COLO829 (cell line): ENCODE data around the gene SEMA6A.
A peak's percentile ranks its signal among the peaks of the same experiment; 100 is the strongest.

ENCODE experiments used
- DNase-seq: peaks from one replicate; pipeline ENCODE4 v3.0.0; 2012; ENCODE audit warnings: low spot score

The SEMA6A gene

DNA sequence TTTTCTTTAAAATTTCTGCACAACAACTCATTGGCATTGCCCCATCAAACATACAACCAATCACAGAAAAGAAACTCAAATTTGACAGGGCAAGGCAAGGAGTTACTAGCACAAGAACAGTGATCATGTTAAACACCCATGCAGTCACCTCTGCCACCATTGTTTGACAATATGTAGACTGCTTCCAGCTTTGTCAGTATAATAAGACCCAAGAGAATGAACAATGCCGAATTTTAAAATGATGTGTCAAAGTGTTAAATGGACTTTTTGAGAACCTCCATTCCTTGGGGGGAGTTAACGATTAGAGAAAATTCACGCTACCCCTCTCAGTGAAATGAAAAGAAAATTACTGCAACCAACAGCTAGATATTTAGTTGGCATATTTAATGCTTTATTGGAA, 109.2 kb downstream of the SEMA6A start:
- DNase-seq, result no peak

DNA sequence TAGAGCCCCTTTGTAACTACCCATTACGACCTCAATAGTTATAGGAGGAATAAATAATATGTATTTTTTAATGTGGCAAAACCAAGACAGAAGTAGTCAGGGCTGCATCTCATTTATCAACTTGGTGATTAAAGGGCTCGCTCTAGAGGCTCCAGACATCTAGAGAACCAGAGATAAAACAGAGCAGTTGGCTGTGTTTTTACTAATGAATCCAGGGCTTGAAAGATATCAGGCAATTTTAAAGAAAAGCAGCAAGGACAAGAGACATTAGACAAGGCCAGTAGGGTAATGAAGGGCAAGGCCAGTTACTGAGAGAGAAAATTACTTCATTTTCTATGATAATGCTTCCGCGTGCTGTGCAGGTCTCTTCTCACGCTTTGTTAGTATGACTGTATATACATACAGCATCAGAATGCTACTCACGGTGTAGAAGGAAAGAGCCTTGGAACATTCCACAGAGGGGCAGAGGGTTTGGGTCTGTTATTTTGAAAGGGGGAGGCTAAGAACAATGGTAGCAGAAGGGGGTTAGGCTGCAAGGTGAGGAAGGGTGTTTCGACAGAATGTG, 110.4 kb downstream of the SEMA6A start:
- DNase-seq, result no peak

DNA sequence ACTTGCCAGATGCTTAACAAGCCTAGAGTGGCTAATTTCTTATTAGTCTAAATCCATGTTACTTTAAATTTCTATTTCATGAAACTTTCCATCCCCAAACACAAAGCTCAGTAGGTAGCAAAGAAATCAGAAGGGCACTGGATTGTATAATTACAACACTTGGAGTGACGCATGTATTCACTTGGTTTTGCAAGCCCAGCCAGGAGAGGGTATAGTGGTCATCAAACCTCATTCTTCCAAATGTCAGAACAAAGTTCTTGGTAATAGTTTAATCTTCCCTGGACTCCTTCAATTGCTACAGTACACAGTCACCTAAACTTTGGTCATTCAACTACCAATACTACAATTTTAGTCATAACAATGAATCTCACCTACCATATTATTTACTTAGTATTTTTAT, 112.1 kb downstream of the SEMA6A start:
- no peak for DNase-seq

DNA sequence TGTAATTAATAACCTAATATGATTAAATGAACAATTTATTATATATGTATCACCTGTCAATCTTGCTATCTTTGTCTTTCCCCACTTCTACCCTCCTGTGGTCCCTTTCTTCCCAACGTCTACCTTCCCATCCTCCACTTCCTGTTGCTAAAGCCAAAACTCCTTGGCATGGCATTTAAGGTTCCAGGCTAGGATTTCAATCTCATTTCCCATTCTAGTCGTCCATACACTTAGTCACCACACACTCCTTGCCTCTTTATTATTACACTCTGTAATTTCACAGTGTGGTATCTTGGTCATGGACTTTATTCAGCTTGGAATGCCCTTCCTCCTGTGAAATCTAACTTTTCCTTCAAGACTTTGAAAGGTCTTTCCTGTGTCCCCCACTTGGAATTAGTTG, 115.3 kb downstream of the SEMA6A start:
- no peak for DNase-seq

DNA sequence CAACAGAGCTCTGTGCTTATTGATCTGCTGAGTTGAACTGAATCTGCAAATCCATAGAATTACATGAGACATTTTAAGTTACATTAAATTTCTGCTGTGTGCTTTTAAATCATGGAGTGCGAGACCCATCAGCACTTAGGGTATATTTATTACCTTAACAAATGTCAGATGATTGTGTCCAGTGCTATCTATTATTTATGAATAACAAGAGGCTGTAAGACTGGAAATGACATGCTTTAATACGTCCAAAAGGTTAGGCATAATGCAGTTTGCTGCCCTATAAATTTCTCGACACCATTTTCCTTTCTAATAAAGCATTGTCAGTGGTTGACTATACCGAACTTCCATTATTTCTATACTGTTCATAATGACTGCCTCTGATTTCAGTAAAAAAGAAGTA, 117.6 kb downstream of the SEMA6A start:
- DNase-seq, result no peak

DNA sequence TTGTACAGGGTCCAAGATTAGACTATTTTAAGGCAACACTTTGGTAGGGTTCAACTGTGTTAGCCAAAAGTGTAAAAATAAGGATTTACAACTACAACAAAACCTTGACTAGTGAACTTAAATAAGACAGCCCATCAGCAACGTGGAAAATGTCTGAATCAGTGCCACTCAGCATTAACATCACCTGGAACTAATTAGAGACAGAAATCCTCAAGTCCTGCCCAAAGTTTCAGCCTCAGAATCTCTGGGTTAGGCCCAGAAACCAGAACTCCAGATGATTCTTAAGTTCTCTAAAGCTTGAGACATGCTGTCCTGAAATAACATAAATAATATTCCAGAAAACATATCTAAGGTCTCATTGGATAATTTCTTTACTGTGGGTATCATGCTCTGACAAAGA, 118.6 kb downstream of the SEMA6A start:
- DNase-seq, result no peak

DNA sequence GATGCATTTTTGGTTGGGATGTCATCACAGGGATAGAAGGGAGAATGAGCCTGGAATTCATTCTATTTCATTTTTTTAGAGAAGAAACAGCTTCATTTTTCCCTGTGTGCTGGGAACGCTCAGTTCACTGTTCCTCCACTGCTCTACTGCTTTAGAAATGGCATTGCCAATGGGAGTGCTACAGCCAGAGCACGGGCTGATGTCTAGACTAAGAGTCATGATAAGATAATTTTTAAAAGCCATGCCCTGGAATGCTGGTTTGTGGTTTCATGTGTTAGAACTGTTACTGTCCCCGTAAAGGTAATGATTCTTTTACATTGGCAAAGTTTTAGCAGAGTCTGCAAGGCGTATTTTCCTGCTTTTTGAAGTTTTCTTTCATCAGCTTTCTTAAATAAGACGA, 119.6 kb downstream of the SEMA6A start:
- no peak for DNase-seq

DNA sequence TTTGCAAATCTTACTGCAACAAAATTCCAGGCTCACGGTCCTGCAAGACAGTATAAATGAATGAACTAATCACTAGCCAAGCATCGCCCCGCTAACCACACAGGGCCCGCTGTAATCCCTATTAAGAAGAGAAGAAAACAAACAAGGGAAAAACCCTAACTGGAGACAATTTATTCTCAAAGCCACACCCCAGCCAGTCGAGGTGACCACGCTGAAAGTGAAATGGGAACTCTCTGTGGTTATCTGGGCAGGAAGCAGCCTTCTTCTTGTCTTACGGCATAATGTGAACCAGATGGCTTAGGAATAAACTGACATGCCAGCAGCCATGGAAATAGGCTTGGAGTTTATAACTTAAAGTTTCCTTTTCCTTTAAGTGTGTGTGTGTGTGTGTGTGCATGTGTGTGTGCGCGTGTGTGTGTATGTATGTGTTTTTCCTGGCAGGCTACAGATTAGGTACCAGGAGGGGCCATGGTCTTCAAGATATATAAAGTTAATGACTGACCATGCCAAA, 120.2 kb downstream of the SEMA6A start:
- DNase-seq, result peak; percentile 53

DNA sequence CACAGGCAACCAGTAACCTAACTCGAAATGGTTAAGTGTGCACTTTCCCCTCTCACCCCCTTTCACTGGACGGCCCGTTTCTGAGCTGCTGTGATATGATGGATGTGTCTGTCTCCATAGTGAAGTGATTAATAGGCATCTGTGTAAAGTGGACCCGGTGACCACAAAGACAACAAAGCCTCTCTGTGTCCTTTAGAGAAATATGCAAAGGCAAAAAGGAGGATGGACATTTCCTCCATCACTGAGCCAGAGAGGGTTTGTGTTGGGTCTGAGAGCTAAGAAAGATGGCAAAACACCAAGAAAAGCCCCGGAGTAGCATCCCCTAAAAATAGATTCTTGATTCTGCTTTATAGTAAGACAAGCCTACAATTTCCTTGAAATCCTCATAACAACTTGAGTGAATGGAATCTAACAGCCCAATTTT, 120.6 kb downstream of the SEMA6A start:
- peak; percentile 88 for DNase-seq

DNA sequence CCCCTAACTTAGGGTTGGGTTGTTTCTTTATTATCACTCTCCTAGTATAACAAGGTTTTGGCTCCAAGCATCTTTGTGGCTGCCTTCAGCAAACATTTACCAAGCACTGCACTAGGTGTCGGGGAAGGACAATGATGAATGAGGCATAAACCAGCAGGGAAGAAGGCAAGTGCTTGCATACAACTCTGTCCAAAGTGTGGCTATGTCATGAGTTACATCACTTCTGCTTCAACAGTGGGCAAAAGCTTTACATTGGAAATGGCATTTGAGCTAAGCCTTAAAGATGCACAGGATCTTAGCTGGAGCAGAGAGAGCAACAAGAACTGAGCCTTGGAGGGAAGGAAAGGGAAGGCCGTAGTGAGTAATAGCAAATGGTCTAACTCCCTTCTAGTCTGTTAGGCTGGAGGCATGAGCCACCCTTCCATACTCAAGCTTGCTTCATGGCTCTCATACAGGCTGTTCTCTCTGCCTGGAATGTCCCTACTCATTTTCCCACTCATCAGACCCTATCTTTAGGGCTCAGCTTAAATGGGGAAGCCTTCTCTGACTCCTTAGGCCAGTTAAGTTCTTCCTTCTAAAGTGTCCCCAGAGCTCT, 121.8 kb downstream of the SEMA6A start:
- no peak for DNase-seq

DNA sequence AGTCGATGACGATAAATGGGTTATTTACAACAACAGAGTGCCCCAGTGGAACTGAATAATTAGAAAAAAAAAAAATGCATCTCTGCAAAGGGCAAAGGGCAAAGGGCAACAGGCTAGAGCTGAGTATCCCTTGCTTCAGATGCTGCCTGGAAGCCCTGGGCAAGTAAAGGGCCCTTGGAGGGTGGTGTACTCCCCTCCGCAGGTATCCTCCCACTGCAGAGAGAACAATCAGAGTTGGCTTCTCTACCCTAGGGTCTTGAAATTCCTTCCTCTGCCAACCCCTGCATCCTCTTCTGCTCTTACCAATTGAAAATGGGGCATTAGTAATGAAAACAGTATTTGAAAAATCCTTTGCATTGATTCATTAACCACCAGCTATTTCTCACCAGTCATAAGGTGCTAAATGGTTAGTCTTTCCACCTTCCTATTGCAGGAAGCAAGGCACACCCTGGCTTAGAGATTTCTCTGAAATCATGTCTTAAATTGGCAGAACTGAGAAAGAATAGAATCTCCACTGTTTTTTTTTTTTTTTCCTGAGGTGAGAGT, 122.6 kb downstream of the SEMA6A start:
- no peak for DNase-seq

DNA sequence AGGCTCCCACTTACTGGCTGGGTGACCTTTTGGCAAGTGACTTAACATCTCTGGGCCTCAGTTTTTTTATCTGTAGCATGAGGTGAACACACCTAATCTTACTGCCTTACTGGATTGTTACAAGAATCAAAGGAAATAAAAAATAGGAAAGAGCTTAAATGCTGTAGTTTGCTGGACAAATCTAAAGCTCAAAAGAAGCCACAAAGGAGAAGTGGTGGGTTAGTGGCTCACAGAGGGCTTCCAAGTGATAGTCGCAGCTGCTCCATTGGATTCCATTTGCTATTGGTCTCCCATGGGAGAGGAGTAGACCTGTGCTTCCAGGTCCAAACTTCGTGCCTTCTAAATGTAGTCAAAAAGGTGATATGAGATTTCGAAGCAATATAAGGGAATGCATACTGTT, 123.6 kb downstream of the SEMA6A start:
- no peak for DNase-seq

DNA sequence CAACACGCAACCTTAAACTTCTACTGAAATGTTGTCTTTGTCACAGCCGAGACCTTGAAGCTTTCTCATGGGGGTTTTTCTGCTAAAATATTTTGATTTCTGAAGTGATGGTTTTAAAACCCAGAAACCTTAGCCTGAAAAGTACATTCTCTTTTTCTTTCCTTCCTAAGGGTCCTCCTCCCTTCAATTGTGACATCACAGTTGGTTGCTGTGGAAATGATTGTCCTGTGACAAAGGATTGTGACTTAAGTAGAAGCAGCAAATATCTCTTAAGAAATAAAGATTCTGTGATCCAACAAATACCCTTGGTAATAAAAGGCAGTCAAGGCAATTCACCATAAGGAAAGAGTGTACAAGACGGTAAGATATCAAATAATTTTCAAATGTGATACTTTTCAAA, 125.2 kb downstream of the SEMA6A start:
- no peak for DNase-seq

DNA sequence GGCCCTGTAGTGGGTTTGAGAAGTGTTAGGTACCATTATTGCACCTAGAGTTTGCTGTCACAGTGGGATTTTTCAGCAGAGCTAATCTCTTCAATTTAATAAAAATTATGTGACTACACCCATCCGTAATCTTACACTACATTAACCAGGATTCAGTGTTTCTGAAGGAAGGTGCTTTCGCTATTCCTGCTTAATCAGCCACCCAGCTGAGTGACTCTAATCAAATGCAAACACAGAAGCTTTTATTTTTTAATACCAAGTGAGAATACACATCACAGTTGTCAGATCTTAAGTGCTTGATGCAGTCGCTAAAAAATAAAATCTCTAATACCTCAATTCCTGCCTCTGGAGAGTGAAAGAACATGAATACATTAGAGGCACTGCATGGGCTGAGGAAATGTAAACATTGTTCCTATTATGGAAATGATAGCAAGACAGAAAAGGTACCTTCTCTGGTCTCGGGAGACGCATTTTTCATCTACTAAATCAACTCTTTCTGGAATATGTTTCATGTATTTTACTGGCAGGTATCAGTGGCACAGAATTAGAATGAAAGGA, 125.7 kb downstream of the SEMA6A start:
- DNase-seq, result no peak

DNA sequence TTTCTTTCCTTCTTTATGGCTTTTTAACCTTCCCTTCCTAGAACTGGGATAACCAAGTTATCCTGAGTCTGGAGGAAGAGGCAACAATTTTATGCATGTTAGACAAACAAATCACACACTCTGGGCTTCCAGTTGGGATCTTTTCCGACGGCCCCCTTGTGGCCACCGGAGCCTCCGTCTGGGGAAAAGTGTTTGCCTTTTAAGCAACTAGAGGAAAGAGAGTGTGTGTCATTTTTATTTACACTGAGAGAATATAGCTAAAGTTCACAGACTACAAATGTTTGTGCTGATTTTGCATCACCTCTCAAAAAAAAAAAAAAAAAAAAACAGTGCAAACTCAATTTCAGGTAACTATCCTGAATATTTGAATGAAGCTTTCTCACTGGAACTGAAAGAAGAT, 126.2 kb downstream of the SEMA6A start:
- no peak for DNase-seq

DNA sequence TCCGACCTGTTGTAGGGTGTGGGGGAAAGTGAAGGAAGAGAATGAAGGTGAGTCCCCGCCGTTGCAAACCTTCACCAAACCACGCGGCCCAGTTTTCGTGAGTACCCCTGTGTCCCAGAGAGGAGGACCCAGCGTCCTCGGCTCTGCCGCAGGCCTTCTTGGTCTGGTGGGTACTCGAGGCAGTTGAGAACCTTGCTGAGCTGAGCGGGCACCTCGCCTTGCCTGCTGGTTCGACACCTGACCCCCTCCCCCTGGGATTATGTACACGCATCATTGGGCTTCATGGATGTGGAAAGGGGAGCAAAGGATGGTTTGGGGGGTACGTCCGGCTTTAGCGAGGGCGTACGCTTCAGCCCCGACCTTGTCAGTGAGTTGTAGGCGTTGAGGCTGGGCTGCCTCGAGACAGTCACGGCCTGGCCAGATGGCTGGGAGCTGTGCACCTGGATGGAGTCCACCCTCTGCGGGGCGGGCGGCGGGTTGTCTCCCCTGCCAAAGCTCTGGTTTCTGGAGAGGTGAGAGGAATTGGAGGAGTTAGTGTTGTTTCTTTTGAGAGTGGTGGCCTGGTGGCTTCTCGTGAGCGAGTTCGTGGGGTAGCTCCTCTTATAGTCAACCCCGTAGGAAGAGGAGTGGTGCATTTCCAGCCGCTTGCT, 128.1 kb downstream of the SEMA6A start:
- DNase-seq, result no peak

DNA sequence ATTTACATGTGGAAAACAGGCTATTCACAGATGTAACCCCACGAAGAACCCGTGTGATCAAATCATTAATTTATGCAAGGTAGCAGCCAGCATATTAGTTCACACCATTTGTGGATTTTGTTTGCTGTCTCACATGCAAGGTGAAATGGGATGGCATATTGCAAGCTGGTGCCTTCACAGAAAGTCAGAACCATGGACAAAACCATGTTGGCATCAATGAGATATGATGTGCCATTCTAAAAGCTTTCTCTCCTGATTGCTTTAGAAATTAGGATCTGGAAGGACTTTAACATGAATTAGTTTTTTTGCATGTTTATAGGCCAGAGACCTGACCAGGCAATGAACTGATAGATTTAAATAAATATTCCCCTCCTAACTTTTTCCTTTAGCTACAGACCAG, 129.3 kb downstream of the SEMA6A start:
- no peak for DNase-seq

DNA sequence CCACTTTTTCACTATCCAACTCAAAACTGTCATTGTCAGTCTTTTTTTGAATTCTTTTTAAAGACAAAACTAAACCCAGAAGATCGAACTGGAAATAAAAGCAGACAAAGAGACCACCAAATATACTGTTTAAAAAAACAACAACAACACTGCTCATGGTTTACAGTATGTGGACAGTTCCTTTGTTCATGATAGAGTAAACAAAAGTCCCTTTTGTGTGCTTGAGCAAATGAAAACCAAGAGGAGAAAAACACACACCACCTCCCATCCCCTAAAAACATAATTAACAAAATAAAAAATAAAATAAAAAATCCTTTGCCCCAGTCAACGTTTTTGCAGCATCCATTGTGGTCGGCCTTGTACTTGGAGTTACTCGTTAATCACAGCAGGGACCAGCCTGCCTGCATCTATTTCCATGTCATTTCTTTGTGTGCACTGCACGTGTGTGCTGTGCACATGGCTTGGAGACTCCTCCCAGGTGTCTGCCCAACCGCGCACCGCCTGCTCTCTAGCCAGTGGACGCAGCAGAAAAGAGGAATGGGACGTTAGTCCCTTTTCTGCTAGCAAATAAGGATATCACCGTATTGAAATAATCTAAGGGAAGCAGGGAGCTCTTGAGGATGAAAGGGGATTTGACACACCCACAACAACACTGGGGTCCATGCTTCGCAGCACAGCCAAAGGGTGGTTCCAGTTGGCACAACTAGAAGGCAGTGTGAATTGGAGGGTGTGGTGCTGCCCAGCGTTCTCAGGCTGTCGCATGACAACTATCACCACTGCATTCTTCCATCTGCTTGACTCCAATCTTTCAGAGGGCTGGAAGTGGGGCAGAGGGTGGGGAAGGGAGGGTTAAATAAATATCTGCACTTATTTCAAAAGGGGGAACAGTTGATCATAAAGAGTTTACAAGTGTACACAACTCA, 130.0 kb downstream of the SEMA6A start:
- DNase-seq, result no peak

DNA sequence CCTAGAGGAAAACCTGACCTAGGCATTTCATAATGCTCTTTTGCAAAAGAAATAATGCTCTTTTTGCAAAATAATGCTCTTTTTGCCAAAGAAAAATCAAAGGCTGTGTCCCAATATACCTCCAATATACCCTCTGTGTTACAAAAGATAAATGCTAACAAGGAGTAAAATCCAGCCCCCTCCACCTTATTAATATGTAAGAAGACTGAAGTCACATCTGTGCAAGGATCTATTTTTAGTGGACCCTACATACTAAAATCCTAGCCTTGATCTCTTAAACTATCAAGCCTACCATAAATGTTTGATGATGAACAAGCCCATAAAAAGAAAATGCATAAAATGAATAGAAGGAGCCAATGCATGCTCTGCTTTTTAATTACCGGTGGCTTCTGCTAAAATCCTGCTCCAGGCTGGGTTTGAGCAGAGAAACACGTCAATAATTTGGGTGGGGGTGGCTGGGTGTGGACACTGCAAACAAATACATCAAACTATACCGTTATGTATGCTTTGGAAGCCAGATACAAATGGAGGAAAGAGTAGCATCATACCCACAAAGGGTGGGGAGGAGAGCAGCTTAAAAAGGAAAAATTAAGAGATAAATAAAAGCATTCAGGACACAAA, 131.6 kb downstream of the SEMA6A start:
- DNase-seq, result no peak

DNA sequence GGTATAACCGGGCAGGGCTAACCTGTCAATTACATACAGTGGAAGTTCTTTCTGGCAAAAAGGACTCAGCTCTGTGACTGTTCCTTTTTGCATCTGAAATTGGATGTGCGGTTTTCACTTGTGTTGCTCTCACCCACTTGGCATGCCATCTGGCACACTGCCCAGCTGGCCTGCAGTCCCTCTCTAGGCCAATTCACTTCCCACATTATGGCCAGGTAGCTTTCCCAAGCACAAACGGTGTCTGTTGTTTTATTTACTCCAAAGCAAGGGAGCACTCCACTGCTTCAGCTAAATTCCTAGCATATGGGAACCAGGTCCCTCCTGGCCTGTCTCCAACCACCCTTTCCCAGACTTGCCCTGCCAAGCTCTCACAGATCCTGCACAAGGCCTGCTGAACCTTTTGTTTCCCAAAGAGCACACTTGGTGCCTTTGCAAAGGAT, 132.5 kb downstream of the SEMA6A start:
- no peak for DNase-seq

DNA sequence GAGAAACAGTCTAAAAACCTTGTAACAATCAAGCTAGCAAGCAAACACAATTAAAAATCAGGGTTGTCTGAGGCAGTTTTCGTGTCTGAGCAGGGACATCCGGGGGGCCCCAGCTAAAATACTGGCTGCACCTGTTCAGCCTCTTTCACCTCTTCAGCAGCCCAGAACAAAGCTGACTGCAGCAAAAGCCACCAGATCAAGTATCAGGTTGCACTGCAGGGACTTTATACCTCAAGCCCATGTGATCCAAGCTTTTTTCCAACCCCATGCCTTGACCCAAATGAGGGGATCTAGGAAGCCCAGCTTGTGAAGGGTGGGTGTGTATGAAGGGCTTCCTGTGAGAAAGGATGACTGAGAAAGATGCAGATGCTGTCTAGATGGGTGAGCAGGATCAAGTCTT, 133.4 kb downstream of the SEMA6A start:
- DNase-seq, result no peak
